ENCODE data around the gene P4HB.

- no peak for TF ChIP-seq CTCF (conservative IDR thresholded peaks at IDR 0.05; ENCODE audit: low read length)
- no peak for TF ChIP-seq EZH2phosphoT487 (IDR thresholded peaks at IDR 0.05; ENCODE audit: borderline replicate concordance, low read depth, low read length)
Measured at GRCh38 chr17:81810476-81810875, 49.9 kb downstream of the P4HB start.

Measured in OCI-LY7 (cell line).